ENCODE results near the gene PAAF1. TPM values are rescaled to one million over a fixed set of nuclear protein-coding genes. Genes with fewer than 3 reads are reported as not detected.

Gene PAAF1
- total and polyA plus RNA-seq, 10 of the 15 experiments (the other 5 are each of a cell fraction or from before 2014, with no cell fraction given), result 13.7 to 70.6 (median 29.1) TPM

GRCh38 chr11:73944901-73945300, 68.1 kb downstream of the PAAF1 start:
- POLR2A ChIA-PET, result no interaction called here
- BruUV-seq (replicated peaks), result no TSS peak
- CTCF ChIA-PET, result no interaction called here
- Histone ChIP-seq H3K4me3 (no peak overlapping the region), H3K9me3 (replicated peaks; ENCODE audit: control insufficient read depth, insufficient read depth, low read length) (no peaks in the 10 kb centered on the region), H3K9ac (ENCODE audit: control insufficient read depth, insufficient read depth, low read length) (no peak overlapping the region), H3K27me3 (replicated peaks in 1 of 2; ENCODE audit: control insufficient read depth in 2 of 2, insufficient read depth in 2 of 2, low read length in 1 of 2) (no peaks in the 10 kb centered on the region), H3K36me3 (ENCODE audit: control insufficient read depth in 2 of 2, insufficient read depth in 2 of 2, low read length in 1 of 2) (no peaks in the 10 kb centered on the region), H4K20me1 (ENCODE audit: control insufficient read depth, insufficient read depth) (no peaks in the 10 kb centered on the region), H2AFZ (ENCODE audit: control insufficient read depth, low read depth, low read length) (no peak overlapping the region), H3K27ac (ENCODE audit: control insufficient read depth, insufficient read depth) (no peak overlapping the region), H3K79me2 (ENCODE audit: control insufficient read depth, insufficient read depth, low read length) (no peaks in the 10 kb centered on the region), H3K4me1 (ENCODE audit: control insufficient read depth, insufficient read depth, low read length) (no peaks in the 10 kb centered on the region), H3K4me2 (ENCODE audit: control insufficient read depth, insufficient read depth) (no peak overlapping the region)
- RAD21 ChIA-PET (ENCODE audit: unreplicated experiment), result no interaction called here
- FAIRE-seq, result no peak
- no peak for ATAC-seq
- no peak for DNase-seq (ENCODE audit: low read depth, low spot score)
- intact Hi-C loops (cut with micrococcal nuclease; ENCODE audit: unreplicated experiment), result no loop called here
- in situ Hi-C loops (cut with MboI), result no loop called here
- SMC1A ChIA-PET (ENCODE audit: uncharacterized antibody, unreplicated experiment), result no interaction called here
- TF ChIP-seq MTA2 (IDR thresholded peaks at IDR 0.05; ENCODE audit: low read depth) (no peak), EED (IDR thresholded peaks at IDR 0.05; ENCODE audit: low read depth) (no peak), SPI1 (IDR thresholded peaks at IDR 0.05; ENCODE audit: borderline replicate concordance, insufficient read depth, low read depth, low read length) (no peak), BACH1 (IDR thresholded peaks at IDR 0.05; ENCODE audit: borderline replicate concordance) (no peak), ZNF592 (IDR thresholded peaks at IDR 0.05) (no peak), HDAC2 (IDR thresholded peaks at IDR 0.05) (no peak), SUZ12 (IDR thresholded peaks at IDR 0.05; ENCODE audit: unreplicated experiment) (no peak), NBN (IDR thresholded peaks at IDR 0.05) (no peak), EP300 (IDR thresholded peaks at IDR 0.05; ENCODE audit: borderline replicate concordance in 1 of 2, control insufficient read depth in 1 of 2, low read depth in 2 of 2, low read length in 2 of 2) (no peak), HDAC6 (IDR thresholded peaks at IDR 0.05; ENCODE audit: unreplicated experiment) (no peak), IRF4 (IDR thresholded peaks at IDR 0.05; ENCODE audit: low read depth, low read length) (no peak), MXI1 (IDR thresholded peaks at IDR 0.05; ENCODE audit: low read depth, low read length) (no peak), RBBP5 (conservative IDR thresholded peaks at IDR 0.05) (no peak), NFYA (IDR thresholded peaks at IDR 0.05; ENCODE audit: borderline replicate concordance, low read depth, low read length) (no peak), ZNF24 (IDR thresholded peaks at IDR 0.05) (no peak), NFIC (IDR thresholded peaks at IDR 0.05; ENCODE audit: low read depth, low read length) (no peak)
- TF ChIP-seq, protein P1, sequence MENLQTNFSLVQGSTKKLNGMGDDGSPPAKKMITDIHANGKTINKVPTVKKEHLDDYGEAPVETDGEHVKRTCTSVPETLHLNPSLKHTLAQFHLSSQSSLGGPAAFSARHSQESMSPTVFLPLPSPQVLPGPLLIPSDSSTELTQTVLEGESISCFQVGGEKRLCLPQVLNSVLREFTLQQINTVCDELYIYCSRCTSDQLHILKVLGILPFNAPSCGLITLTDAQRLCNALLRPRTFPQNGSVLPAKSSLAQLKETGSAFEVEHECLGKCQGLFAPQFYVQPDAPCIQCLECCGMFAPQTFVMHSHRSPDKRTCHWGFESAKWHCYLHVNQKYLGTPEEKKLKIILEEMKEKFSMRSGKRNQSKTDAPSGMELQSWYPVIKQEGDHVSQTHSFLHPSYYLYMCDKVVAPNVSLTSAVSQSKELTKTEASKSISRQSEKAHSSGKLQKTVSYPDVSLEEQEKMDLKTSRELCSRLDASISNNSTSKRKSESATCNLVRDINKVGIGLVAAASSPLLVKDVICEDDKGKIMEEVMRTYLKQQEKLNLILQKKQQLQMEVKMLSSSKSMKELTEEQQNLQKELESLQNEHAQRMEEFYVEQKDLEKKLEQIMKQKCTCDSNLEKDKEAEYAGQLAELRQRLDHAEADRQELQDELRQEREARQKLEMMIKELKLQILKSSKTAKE (IDR thresholded peaks at IDR 0.05; ENCODE audit: low read depth, poor library complexity, severe bottlenecking), result no peak
- TF ChIP-seq, protein P2, sequence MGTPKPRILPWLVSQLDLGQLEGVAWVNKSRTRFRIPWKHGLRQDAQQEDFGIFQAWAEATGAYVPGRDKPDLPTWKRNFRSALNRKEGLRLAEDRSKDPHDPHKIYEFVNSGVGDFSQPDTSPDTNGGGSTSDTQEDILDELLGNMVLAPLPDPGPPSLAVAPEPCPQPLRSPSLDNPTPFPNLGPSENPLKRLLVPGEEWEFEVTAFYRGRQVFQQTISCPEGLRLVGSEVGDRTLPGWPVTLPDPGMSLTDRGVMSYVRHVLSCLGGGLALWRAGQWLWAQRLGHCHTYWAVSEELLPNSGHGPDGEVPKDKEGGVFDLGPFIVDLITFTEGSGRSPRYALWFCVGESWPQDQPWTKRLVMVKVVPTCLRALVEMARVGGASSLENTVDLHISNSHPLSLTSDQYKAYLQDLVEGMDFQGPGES (IDR thresholded peaks at IDR 0.05), result no peak
- 72% methylated on average over 10 of the region's 10 CpGs for WGBS (ENCODE audit: insufficient coverage, insufficient replicate concordance, low lambda C conversion rate, missing lambda C conversion rate)
